Karpas-422 (cell line): Measurements from ENCODE around the gene ERP27. TPM values are rescaled to one million over a fixed set of nuclear protein-coding genes. Genes with fewer than 3 reads are reported as not detected.

Experiments used
- total RNA-seq: library from RNA; depleted of rRNA; stranded (reverse); fragments of >200 nt; shearing (Covaris generic); gene quantifications from 2 replicates; pipeline ENCODE4 v1.2.3, GENCODE V29; 2014; ENCODE audit warnings: low replicate concordance; rRNA removed

ERP27 gene
- total RNA-seq, 1 experiment from 2014 or later: 0.60 TPM

Other genes starting within 250 kb of the ERP27 start
- gene GUCY2C, start 241.9 kb downstream of the ERP27 start, total RNA-seq: 0.07 and 0.48 TPM in 2 replicates
- gene WBP11, start 135.1 kb downstream of the ERP27 start, total RNA-seq: 22.5 and 22.7 TPM in 2 replicates
- 0.52 and 0.69 TPM in 2 replicates for gene C12orf60, start 134.9 kb downstream of the ERP27 start, total RNA-seq
- gene SMCO3, start 124.4 kb downstream of the ERP27 start, total RNA-seq: not detected in 2 replicates
- gene ART4, start 95.0 kb downstream of the ERP27 start, total RNA-seq: not detected in 2 replicates
- not detected in 2 replicates for gene MGP, start 52.7 kb downstream of the ERP27 start, total RNA-seq
- 503 and 765 TPM in 2 replicates for gene ARHGDIB, start 23.1 kb upstream of the ERP27 start, total RNA-seq
- not detected in 2 replicates for gene PDE6H, start 34.5 kb upstream of the ERP27 start, total RNA-seq